HUES64 (cell line): ENCODE data around the gene SLC25A15. TPM values are rescaled to one million over a fixed set of nuclear protein-coding genes. Genes with fewer than 3 reads are reported as not detected.
A peak's percentile ranks its signal among the peaks of the same experiment; 100 is the strongest.

ENCODE experiments used
- H3K27ac ChIP-seq: 2 replicates; pipeline ENCODE4 v1.7.0; 2013; ENCODE audit warnings: low read depth, low read length, inconsistent platforms
- H3K27me3 ChIP-seq: 2 replicates; pipeline ENCODE4 v1.6.1; 2013; ENCODE audit warnings: mild to moderate bottlenecking, low read length; ENCODE audit not compliant: insufficient read depth
- H3K36me3 ChIP-seq: 2 replicates; pipeline ENCODE4 v1.6.1; 2013; ENCODE audit warnings: mild to moderate bottlenecking, low read length; ENCODE audit not compliant: insufficient read depth
- H3K4me1 ChIP-seq: 2 replicates; pipeline ENCODE4 v1.6.1; 2013; ENCODE audit warnings: mild to moderate bottlenecking, low read length, moderate library complexity; ENCODE audit not compliant: insufficient read depth
- H3K4me3 ChIP-seq: 2 replicates; pipeline ENCODE4 v1.5.1; 2013; ENCODE audit warnings: mild to moderate bottlenecking, low read length, moderate library complexity
- H3K9ac ChIP-seq: 2 replicates; pipeline ENCODE4 v1.6.1; 2013; ENCODE audit warnings: mild to moderate bottlenecking, low read depth, low read length
- H3K9me3 ChIP-seq: 2 replicates; pipeline ENCODE4 v1.6.1; 2013; ENCODE audit warnings: low read depth, low read length; ENCODE audit not compliant: insufficient read depth
- WGBS: fragments of 150-250, 120-280 bp; methylation state at CpG from one replicate; pipeline ENCODE4 v1.1.7; 2013; ENCODE audit warnings: missing lambda C conversion rate; 5-methylcytosine and 5-hydroxymethylcytosine counted together
- polyA plus RNA-seq, 2 experiments: library from polyadenylated mRNA; stranded (reverse); fragments of 50-300 nt; gene quantifications; one replicate each; pipeline ENCODE4 v1.2.3, GENCODE V29; 2013

Gene SLC25A15
- 15.7 TPM for polyA plus RNA-seq (2013, experiment 1 of 2)
- polyA plus RNA-seq (2013, experiment 2 of 2), result 18.4 TPM

DNA sequence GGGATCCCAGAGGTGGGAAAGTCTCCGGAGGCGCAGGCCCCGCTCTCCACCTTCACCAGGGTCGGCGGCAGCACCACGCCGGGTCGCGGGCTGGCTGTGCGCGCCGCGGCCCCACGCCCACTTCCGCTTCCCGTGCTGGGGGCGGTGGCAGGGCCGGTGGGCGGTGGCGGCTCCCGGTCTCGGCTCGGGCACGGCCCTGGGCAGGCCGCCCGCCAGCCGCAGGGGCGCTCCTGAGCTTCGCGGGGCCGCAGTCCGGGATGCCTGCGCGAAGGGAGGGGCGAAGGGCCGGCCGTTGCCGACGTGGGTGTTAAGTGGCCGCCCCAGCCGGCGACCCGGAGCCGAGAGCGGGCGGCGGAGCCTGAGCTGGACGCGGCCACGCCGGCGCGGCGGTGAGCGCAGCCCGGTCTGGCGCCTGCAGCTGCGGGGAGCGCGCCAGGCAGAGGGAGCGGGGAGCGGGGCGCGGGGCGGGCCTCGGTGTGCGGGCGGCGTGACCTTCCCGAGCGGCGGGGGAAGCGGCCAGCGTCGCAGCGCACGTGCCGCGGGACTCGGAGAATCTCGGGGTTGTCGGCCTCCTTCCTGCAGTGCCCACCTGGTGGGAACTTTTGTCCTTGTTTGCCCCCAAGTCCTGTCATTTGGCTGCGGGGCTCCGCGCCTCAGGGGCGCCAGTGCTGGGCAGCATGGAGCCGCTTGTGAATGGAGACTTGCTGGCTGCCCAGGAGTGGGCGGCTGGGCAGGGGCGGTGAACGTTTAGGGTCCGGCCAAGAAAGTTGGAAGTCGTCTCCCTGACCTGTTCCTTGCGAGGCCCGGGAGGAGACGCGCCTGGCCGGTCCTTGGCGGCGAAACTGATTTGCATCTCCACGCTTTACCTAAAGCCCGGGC is at the start of gene SLC25A15:
Gene SLC25A15 (plus strand): TSS at position 337 of the 879 bp plus-strand sequence. CDS start 3,616 bp downstream, outside the sequence.
- peaks cover 5% of the 10 kb centered on the region; the same call in 1 of the 2 replicates for H3K4me1 ChIP-seq
- peak within 1 kb of the TSS; percentile 85 for H3K27ac ChIP-seq
- no peaks in the 10 kb centered on the region for H3K9me3 ChIP-seq
- H3K27me3 ChIP-seq, result no peaks in the 10 kb centered on the region
- peak within 1 kb of the TSS; percentile 80 for H3K4me3 ChIP-seq
- peak within 1 kb of the TSS; percentile 90 for H3K9ac ChIP-seq
- peaks cover 6% of the 10 kb centered on the region for H3K36me3 ChIP-seq
- under 1% methylated on average over 101 of the region's 101 CpGs for WGBS

DNA sequence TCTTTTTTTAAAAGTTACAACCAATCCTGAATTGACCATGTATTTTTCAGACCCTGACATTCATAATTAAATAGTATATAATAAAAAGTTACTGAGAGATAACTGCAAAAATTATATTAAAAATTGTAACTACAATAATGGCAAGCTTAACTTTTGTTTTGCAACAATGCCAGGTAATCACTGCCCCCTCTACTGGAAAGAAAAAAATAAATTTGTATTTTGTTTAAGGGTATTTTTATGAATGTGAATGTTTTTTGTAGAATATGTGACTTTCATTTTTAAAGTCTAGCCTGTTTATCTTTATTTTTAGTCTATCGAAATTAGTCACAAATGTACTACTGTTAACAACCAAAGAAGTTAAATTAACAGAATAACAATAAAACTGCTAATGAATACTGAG is 40.1 kb upstream of the SLC25A15 start:
- WGBS, result no CpG with 5 or more reads among the region's 1 CpG
- H3K36me3 ChIP-seq, result peaks cover 51% of the 10 kb centered on the region

DNA sequence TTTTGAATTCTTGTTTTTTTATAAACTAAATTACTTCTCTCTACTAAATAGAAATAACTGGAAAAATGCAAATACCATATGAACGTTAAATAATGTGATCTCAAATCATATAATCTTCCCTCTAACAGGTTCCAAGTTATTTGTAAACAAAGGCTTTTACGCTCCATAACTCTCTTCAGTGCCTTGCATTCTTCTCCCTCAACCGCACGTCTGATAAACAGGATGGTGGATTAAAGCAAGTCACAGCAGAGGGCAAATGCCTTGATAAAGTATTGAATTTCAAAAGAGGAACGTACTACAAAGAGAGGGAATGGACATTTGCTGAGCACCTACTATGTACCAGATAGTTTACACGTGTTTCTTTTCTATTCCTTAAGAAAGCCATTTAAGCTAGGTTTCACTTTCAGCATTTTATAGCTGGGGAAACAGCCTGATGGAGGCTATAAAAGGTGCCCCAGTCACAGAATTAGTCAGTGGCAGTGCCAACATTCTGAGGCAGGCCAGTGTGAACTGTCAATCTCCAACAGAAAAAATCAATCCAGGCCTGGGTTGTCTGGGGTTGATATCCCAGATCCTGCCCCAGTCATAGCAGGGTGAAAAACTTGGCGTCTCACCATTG is 34.2 kb upstream of the SLC25A15 start:
- Histone ChIP-seq H3K4me3 (no peak overlapping the region), H3K27me3 (no peaks in the 10 kb centered on the region), H3K9me3 (no peaks in the 10 kb centered on the region), H3K36me3 (peaks cover 76% of the 10 kb centered on the region), H3K27ac (no peak overlapping the region), H3K4me1 (no peaks in the 10 kb centered on the region), H3K9ac (no peak overlapping the region)
- 94% methylated on average over 7 of the region's 7 CpGs for WGBS

More for the DNA sequence above, 40.1 kb upstream of the SLC25A15 start:
- H3K4me1 ChIP-seq, result peaks cover 12% of the 10 kb centered on the region; the same call in 1 of the 2 replicates
- H3K9ac ChIP-seq, result no peak overlapping the region
- H3K9me3 ChIP-seq, result no peaks in the 10 kb centered on the region
- H3K27me3 ChIP-seq, result no peaks in the 10 kb centered on the region
- no peak overlapping the region for H3K4me3 ChIP-seq
- H3K27ac ChIP-seq, result no peak overlapping the region

DNA sequence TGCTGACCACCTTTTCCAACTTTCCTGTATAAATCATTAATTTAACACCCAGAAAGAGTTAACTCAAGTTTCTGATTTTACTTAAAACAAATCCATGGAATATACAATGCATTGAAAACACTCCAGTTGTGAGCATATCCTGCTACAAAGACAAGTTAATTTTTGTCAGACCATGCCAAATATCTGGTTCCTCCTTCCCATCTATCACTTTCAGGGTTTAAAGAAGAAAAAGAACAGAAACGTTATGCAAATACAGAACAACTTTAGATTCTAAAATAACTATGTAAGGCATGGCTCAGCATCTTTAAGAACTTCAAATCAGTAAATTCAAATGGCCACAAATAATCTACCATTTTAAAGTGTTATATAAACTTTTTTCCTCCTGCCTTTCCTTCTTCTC is 33.4 kb upstream of the SLC25A15 start:
- H3K4me1 ChIP-seq, result no peaks in the 10 kb centered on the region
- H3K27me3 ChIP-seq, result no peaks in the 10 kb centered on the region
- no peak overlapping the region for H3K9ac ChIP-seq
- WGBS, result no CpG with 5 or more reads among the region's 1 CpG
- H3K36me3 ChIP-seq, result peaks cover 77% of the 10 kb centered on the region
- H3K4me3 ChIP-seq, result no peak overlapping the region
- H3K9me3 ChIP-seq, result no peaks in the 10 kb centered on the region
- H3K27ac ChIP-seq, result no peak overlapping the region

DNA sequence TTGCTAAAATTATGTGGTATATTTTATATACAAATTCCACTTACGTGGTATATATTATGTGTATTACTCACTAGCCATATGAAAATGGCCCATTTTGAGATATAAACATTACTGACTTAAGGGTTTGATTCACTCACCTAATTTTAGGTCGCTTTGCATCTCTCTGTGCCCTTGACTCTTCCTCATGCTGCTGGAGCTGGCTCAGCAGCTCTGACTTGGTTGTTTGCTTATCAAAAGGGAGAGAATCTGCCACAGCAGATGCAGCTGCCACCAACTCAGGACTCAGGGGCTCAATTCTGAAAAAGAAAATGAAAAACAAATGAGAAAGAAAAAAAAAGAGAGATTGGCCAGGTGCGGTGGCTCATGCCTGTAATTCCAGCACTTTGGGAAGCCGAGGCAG is 30.6 kb upstream of the SLC25A15 start:
- no peaks in the 10 kb centered on the region for H3K9me3 ChIP-seq
- no peak overlapping the region for H3K27ac ChIP-seq
- H3K36me3 ChIP-seq, result peaks cover 58% of the 10 kb centered on the region
- no peak overlapping the region for H3K9ac ChIP-seq
- H3K4me1 ChIP-seq, result no peaks in the 10 kb centered on the region
- no peak overlapping the region for H3K4me3 ChIP-seq
- WGBS, result 95% methylated on average over 3 of the region's 4 CpGs
- no peaks in the 10 kb centered on the region for H3K27me3 ChIP-seq

DNA sequence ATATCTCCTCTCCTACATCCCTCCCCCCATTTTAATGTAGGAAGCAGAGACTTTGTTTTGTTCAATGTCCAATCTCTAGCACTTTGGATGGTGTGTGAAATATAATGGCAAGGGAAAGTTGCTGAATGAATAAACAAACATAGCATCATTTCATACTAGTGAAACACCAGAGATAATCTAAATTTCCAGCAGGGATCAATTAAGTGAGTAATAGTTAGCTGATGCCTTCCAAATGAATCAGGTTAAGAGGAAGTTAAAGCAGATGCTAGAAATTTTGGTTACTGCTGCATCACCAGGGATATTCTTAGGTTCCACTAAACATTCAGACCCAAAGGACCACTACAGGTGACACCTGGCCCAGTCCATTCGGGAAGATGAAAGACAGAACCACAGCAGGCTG is 26.6 kb upstream of the SLC25A15 start:
- no peak overlapping the region for H3K27ac ChIP-seq

DNA sequence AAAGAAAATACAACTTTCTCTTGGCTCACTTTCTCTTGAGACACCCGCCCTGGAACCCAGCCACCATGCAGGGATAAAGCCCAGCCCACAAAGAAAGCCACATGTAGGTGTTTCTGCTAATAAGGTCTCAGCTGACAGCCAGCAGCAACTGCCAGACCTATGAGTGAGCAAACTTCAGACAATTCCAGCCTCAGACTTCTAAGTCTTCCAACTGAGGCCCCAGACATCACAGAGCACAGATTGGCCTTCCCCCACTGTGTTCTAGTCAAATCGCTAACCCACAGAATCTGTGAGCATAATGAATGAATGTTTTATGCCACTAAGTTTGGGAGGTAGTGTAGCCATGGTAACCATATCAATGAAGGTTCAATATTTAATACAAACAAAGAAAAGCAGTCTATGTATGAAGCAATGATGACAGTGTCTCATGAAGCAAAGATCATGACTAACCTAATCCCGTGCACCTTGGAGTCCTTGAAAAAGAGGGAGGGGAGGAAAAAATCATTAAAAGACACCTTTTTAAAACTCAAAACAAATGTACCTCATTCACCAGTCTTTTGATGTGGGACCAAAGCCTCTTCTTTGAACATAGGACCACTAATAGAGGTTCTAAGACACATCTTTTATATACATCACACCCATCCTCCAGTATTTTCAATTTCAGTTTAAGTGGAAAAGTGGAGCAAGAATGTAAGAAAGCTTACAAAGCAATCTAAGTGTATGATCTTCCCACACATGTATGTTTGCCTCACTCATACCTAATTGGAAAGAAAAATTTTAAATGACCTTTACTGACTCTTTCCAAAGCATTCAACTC is 24.6 kb upstream of the SLC25A15 start:
- Histone ChIP-seq H3K4me3 (no peak overlapping the region), H3K4me1 (no peaks in the 10 kb centered on the region), H3K36me3 (peaks cover 34% of the 10 kb centered on the region), H3K9ac (no peak overlapping the region), H3K9me3 (no peaks in the 10 kb centered on the region), H3K27ac (no peak overlapping the region), H3K27me3 (no peaks in the 10 kb centered on the region)
- 93% methylated on average over 3 of the region's 3 CpGs for WGBS

More for the DNA sequence above, 26.6 kb upstream of the SLC25A15 start:
- no peak overlapping the region for H3K9ac ChIP-seq
- H3K9me3 ChIP-seq, result no peaks in the 10 kb centered on the region
- no peak overlapping the region for H3K4me3 ChIP-seq
- 100% methylated on average over 1 of the region's 1 CpG for WGBS
- H3K27me3 ChIP-seq, result no peaks in the 10 kb centered on the region
- peaks cover 50% of the 10 kb centered on the region for H3K36me3 ChIP-seq
- H3K4me1 ChIP-seq, result no peaks in the 10 kb centered on the region

DNA sequence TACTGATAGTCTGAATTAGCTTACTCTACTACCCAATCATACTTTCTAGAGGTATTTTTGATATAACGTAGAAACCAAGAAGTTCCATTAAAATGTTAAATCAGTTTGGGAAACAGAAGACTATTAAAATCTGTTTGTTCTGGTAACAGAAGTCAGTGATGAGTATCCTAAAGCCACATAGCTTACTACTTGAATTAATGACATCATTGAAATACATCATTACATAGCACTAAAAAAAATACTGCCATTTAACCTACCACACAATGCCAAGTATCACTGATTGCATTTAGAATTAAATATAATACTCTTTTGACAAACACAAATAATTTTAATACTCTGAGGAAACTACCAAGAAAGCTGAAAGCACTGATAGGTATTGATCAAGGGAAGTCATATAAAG is 23.8 kb upstream of the SLC25A15 start:
- H3K9me3 ChIP-seq, result no peaks in the 10 kb centered on the region
- whole genome bisulfite sequencing, result no CpG with 5 or more reads among the region's 1 CpG
- no peak overlapping the region for H3K9ac ChIP-seq
- no peaks in the 10 kb centered on the region for H3K27me3 ChIP-seq
- peaks cover 29% of the 10 kb centered on the region for H3K36me3 ChIP-seq
- no peak overlapping the region for H3K4me3 ChIP-seq
- H3K27ac ChIP-seq, result no peak overlapping the region
- H3K4me1 ChIP-seq, result peaks cover 5% of the 10 kb centered on the region; the same call in 1 of the 2 replicates

DNA sequence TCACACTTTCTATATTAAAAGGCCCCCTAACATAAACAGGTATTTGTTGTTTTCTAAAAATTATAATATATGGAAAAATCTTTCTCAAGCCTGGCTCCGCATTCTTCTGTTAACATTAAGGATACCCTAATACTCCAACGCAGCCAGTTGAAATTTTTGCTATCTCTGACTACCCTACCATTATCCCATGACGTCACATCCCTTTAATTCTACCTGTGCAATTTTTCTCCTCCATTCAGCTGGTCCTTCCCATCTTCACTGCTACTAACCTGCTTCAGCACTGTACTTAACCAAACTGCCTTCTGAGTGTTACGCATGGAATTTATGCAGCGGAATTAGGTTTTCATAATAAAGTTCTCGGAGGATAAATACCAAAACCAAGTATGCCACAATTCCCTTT is 19.4 kb upstream of the SLC25A15 start:
- peaks cover 21% of the 10 kb centered on the region for H3K36me3 ChIP-seq
- H3K4me3 ChIP-seq, result peak overlapping the region; percentile 79
- no peak overlapping the region for H3K27ac ChIP-seq
- H3K27me3 ChIP-seq, result no peaks in the 10 kb centered on the region
- H3K4me1 ChIP-seq, result peaks cover 5% of the 10 kb centered on the region; the same call in 1 of the 2 replicates
- 88% methylated on average over 6 of the region's 6 CpGs for WGBS
- H3K9ac ChIP-seq, result peak overlapping the region; percentile 85; the same call in 1 of the 2 replicates
- no peaks in the 10 kb centered on the region for H3K9me3 ChIP-seq

DNA sequence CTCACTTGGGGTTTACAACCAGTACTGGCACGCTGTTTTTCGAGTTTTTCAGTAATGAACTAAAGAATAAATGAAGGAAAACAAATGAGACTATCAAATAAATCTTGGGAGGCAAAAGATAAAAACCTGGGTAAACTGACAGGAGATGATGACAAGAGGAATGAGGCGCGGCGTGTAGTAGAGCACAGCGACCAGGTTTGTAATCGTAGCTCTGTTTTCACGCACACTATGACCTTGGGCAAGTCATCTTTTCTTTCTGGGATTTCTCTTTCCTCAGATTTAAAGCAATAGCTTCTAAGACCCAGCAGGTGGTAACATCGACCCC is 18.8 kb upstream of the SLC25A15 start:
- Histone ChIP-seq H3K4me1 (peaks cover 5% of the 10 kb centered on the region; the same call in 1 of the 2 replicates), H3K27ac (peak overlapping the region; percentile 79; the same call in 1 of the 2 replicates), H3K36me3 (peaks cover 16% of the 10 kb centered on the region), H3K4me3 (peak overlapping the region; percentile 79), H3K27me3 (no peaks in the 10 kb centered on the region), H3K9me3 (no peaks in the 10 kb centered on the region), H3K9ac (peak overlapping the region; percentile 85)
- WGBS, result 2% methylated on average over 9 of the region's 9 CpGs
